Measurements from ENCODE around the gene GPR101.
"Not testable (repeated sequence)": the region's sequence is repeated elsewhere in the genome, so short reads cannot be mapped to it uniquely, and the experiment has no call there.

Gene GPR101

DNA sequence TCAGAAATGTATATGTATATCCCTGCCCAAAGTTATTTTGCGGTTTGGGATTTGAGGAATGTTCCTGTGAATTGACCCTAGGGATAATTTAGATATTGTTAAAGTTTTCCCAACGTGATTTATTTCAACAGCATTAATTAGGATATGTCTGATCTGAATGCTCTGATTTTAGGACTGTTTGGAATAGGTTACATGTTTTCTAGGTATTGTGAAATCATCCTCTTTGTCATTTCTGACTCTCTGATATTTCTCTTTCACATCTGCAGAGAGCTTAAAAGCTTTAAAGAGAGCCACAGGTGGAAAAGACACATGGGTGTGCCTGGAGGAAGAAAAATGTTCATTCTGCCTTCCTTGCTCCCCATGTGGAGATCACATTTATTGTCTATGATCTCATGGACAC, 5.1 kb downstream of the GPR101 start:
- no peak for DNase-seq (ENCODE audit: extremely low read depth in 1 of 2, low read depth in 1 of 2)

DNA sequence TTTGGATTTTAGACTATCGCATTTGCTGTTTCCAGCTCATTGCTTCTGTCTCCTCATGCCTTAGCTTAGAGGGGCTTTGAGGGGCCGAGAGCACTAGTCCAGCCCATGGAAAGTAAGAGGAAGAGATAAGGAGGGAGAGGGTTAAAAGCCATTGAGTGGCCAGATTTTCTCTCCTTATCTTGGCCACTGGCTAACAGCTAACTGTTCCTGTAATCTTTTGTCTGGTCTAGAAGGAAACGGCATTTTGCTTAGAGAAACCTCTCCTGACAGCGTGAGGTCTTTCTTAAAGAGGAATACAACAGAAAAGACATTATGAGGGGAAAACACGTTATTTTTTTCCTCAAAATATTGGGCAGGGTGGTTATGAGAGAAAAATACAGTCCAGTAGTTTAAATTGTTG, 7.9 kb downstream of the GPR101 start:
- DNase-seq (ENCODE audit: extremely low read depth in 1 of 2, low read depth in 1 of 2) = no peak

DNA sequence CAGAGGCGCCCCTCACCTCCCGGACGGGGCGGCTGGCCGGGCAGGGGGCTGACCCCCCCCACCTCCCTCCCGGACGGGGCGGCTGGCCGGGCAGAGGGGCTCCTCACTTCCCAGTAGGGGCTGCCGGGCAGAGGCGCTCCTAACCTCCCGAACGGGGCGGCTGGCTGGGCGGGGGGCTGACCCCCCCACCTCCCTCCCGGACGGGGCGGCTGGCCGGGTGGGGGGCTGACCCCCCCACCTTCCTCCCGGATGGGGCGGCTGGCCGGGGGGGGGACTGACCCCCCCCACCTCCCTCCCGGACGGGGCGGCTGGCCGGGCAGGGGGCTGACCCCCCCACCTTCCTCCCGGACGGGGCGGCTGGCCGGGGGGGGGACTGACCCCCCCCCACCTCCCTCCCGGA, 33.6 kb downstream of the GPR101 start:
- DNase-seq (ENCODE audit: extremely low read depth in 1 of 2, low read depth in 1 of 2) = not testable (repeated sequence)

DNA sequence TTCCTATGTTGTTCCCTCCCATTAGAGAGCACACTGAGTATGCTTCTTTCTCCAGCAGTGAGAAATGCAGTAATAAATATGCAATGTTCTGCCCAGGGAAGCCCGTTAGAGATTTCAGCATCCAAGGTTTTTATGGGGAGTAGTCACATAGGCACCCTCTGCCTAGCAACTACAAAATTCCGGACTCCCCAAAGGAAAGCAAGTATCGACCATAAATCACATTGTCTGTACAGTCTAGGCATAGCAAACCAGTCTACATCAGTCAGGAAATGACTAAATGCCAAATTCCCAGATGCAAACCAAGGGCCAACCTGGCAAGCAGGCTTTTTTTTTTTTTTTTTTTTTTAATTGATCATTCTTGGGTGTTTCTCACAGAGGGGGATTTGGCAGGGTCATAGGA, 34.8 kb downstream of the GPR101 start:
- DNase-seq (ENCODE audit: extremely low read depth in 1 of 2, low read depth in 1 of 2) = no peak
